ENCODE data around the gene SLC19A2. TPM values are rescaled to one million over a fixed set of nuclear protein-coding genes. Genes with fewer than 3 reads are reported as not detected.

The SLC19A2 gene
- total RNA-seq, 1 experiment from 2014 or later: 12.8 TPM

GRCh38 chr1:169461390-169462000 is 24.2 kb downstream of the SLC19A2 start:
- Histone ChIP-seq H3K79me1 (ENCODE audit: insufficient read depth, low read depth, low read length, poor library complexity, severe bottlenecking) (no peaks in the 10 kb centered on the region), H3K4me1 (ENCODE audit: insufficient read depth, low read length) (no peaks in the 10 kb centered on the region), H2BK20ac (ENCODE audit: low read depth, low read length, poor library complexity, severe bottlenecking) (no peak overlapping the region), H3K27ac (ENCODE audit: insufficient read length, low read depth, low read length) (no peak overlapping the region), H4K20me1 (ENCODE audit: control insufficient read depth, insufficient read depth, insufficient read length) (no peaks in the 10 kb centered on the region), H4K8ac (replicated peaks; ENCODE audit: insufficient read length, low read depth, low read length) (no peak overlapping the region), H3K27me3 (ENCODE audit: insufficient read depth, low read length) (no peaks in the 10 kb centered on the region), H3K9ac (ENCODE audit: extremely low read depth, insufficient read length, low read length) (no peak overlapping the region), H3K79me2 (ENCODE audit: insufficient read depth, low read length) (no peaks in the 10 kb centered on the region), H2BK120ac (ENCODE audit: low read depth, low read length, poor library complexity, severe bottlenecking) (no peak overlapping the region), H2BK5ac (ENCODE audit: insufficient read length, low read length) (no peak overlapping the region), H3T11ph (ENCODE audit: low read length) (no peak overlapping the region), H2BK15ac (ENCODE audit: low read depth, low read length) (no peak overlapping the region), H3K14ac (ENCODE audit: insufficient read depth, low read length) (no peak overlapping the region), H3K9me3 (ENCODE audit: control insufficient read depth, low read depth, low read length) (no peaks in the 10 kb centered on the region), H2AK5ac (ENCODE audit: insufficient read length, low read length) (no peak overlapping the region), H3K23me2 (ENCODE audit: insufficient read length, low read depth, low read length, poor library complexity, severe bottlenecking) (peaks cover 6% of the 10 kb centered on the region), H3K18ac (ENCODE audit: insufficient read length, low read depth, low read length) (no peak overlapping the region), H3K4ac (ENCODE audit: low read depth, low read length) (no peak overlapping the region), H3K23ac (ENCODE audit: insufficient read length, low read depth, low read length) (no peak overlapping the region), H4K91ac (ENCODE audit: insufficient read length, low read depth, low read length) (no peak overlapping the region), H3K56ac (ENCODE audit: insufficient read length, low read depth, low read length) (no peak overlapping the region), H2BK12ac (ENCODE audit: insufficient read length, low read depth, low read length) (no peak overlapping the region), H2AFZ (ENCODE audit: low read length) (no peak overlapping the region), H3K4me2 (ENCODE audit: insufficient read depth, insufficient read length, low read length) (no peak overlapping the region), H4K5ac (ENCODE audit: insufficient read length, low read depth, low read length) (no peak overlapping the region)
- Mint-ChIP-seq H3K4me3 (no peak overlapping the region), H3K36me3 (ENCODE audit: insufficient read depth in 1 of 3, low read depth in 3 of 3) (peaks cover 12 to 19% (median 15%) of the 10 kb centered on the region in 3 experiments; a peak in 5 of 7 replicates), H3K27me3 (ENCODE audit: low read depth) (no peaks in the 10 kb centered on the region), H3K9me3 (peaks cover 8 to 10% of the 10 kb centered on the region in 2 experiments), H3K4me1 (peaks cover 0 to 3% of the 10 kb centered on the region in 2 experiments; a peak in 1 of 4 replicates), H3K27ac (no peak overlapping the region)
- DNase-seq: no peak
- no peak for TF ChIP-seq CTCF (conservative IDR thresholded peaks at IDR 0.05)
- WGBS (ENCODE audit: extremely low coverage, insufficient read length, low lambda C conversion rate): no CpG with 5 or more reads among the region's 4 CpGs

All from H9 (cell line).